Adrenal gland (tissue), 19 donors: ENCODE results near the gene KRTAP25-1. TPM values are rescaled to one million over a fixed set of nuclear protein-coding genes. Genes with fewer than 3 reads are reported as not detected.

Source experiments
- DNase-seq, 7 donors: peaks; one replicate each; pipeline ENCODE4 v3.0.0-alpha.2; 2019 to 2020
- H3K27ac ChIP-seq, 5 donors: fragments of 200-600 bp; sonication (generic) in 4 of 5; 1 replicate in 3 of 5; 2 replicates in 2 of 5; pipeline versions ENCODE4 v1.5.1 to v1.8.0; 2016 to 2020; ENCODE audit warnings: mild to moderate bottlenecking in 1 of 5
- H3K27me3 ChIP-seq: fragments of 200-600 bp; 2 replicates; pipeline ENCODE4 v1.8.0; 2021
- H3K36me3 ChIP-seq, 2 donors: fragments of 200-600 bp; replicated peaks in 1 of 2; 1 replicate in 1 of 2; 2 replicates in 1 of 2; pipeline versions ENCODE4 v1.5.1 to v1.8.0; 2018 to 2022
- H3K4me1 ChIP-seq, 2 donors: fragments of 200-600 bp; replicated peaks in 1 of 2; 1 replicate in 1 of 2; 2 replicates in 1 of 2; pipeline versions ENCODE4 v1.5.1 to v1.8.0; 2018 to 2021
- H3K4me3 ChIP-seq, 4 donors: fragments of 200-600 bp; sonication (generic) in 3 of 4; one replicate each; pipeline ENCODE4 v1.5.1; 2016 to 2018
- H3K9me3 ChIP-seq, 3 donors: fragments of 200-600 bp; sonication (generic) in 1 of 3; replicated peaks in 1 of 3; 1 replicate in 2 of 3; 2 replicates in 1 of 3; pipeline versions ENCODE4 v1.5.1 to v1.8.0; 2016 to 2021
- POLR2A ChIP-seq, 2 donors: fragments of 450-650 bp; IDR thresholded peaks; one replicate each; pipeline ENCODE4 v1.6.1; 2017; ENCODE audit warnings: antibody characterized with exemption in 2 of 2, mild to moderate bottlenecking in 2 of 2, moderate library complexity in 1 of 2
- WGBS, 4 donors: extraction: QIAGEN DNeasy Blood & Tissue Kit in 2 of 4; methylation state at CpG; one replicate each; pipeline versions ENCODE4 v1.1.5 to v1.1.7; 2013 to 2017; 5-methylcytosine and 5-hydroxymethylcytosine counted together
- intact Hi-C, 2 donors: fragments of 100-400 bp; cut with DNase I; formaldehyde crosslinking; loops; one replicate each; pipeline versions ENCODE4 v1.14.1 to v1.15.0; 2022 to 2023
- long read RNA-seq, 10 donors: library from polyadenylated mRNA in 3 of 10; unstranded in 2 of 10; stranded (forward) in 1 of 10; transcript quantifications; one replicate each; pipeline ENCODE4 v2.0.0 and lab custom pipeline, GENCODE V29; 2021 to 2026
- polyA plus RNA-seq, 3 donors: library from polyadenylated mRNA; stranded (reverse); fragments of 200-250 nt in 2 of 3; fragments of 350-450 nt in 1 of 3; fragmentation: Illumina TruSeq in 1 of 3; extraction: RNeasy Lipid Tissue Mini Kit (QIAGEN cat#74804) in 1 of 3; gene quantifications; one replicate each; pipeline ENCODE4 v1.2.3, GENCODE V29; 2013 to 2014
- total RNA-seq, 9 donors: library from RNA; depleted of rRNA in 4 of 9; stranded (reverse); fragments of >200 nt in 4 of 9; fragments of 120-200 nt in 1 of 9; fragmentation: NEBNext Ultra II Directional in 1 of 9; extraction: Animal tissue kit (Norgen Biotek cat#: 25700) in 1 of 9; gene quantifications; one replicate each; pipeline versions ENCODE4 v1.1.0 to v1.2.4, GENCODE V29; 2013 to 2023
- TF ChIP-seq, protein P1 (sequence below), 6 experiments: fragments of 450-650 bp in 4 of 6; fragments of 200-600 bp in 2 of 6; sonication (generic) in 1 of 6; IDR thresholded peaks; 1 replicate in 5 of 6; 2 replicates in 1 of 6; pipeline versions ENCODE4 v1.5.1 to v1.8.0; 2016 to 2021; ENCODE audit warnings: antibody characterized with exemption in 6 of 6, mild to moderate bottlenecking in 2 of 6, moderate library complexity in 1 of 6
- donor health status: healthy with polysubstance abuse.
- donor health status: Bipolar disorder and iron deficiency.
- donor health status: DM: yes; HTN: yes; CAD: no.
- donor health status: DM: no; HTN: no; CAD: no.
- donor health status: DM: no; HTN: no; CAD: no.
- donor health status: DM: yes; HTN: yes; CAD: no.

KRTAP25-1 gene
- total RNA-seq (not detected), polyA plus RNA-seq (not detected)
- long read RNA-seq, donor 1, result 0 reads
- long read RNA-seq, donor 2, result 0 reads
- long read RNA-seq, donor 3, result 0 reads
- long read RNA-seq, donor 4, result 0 reads
- long read RNA-seq, donor 5, result 0 reads
- long read RNA-seq, donor 6, result 0 reads
- long read RNA-seq, donor 7, result 0 reads
- long read RNA-seq, donor 8, result 0 reads
- long read RNA-seq, donor 9, result 0 reads
- long read RNA-seq, donor 10, result 0 reads

- no peak within 1 kb of the TSS for H3K27ac ChIP-seq
- DNase-seq, result no peak
- WGBS, 4 donors, result 76 to 90% (median 84%) methylated on average over 2 of the region's 2 CpGs
- no peaks in the 10 kb centered on the region for H3K4me1 ChIP-seq
- H3K4me3 ChIP-seq, result no peak within 1 kb of the TSS
- no peaks in the 10 kb centered on the region for H3K36me3 ChIP-seq
- H3K27me3 ChIP-seq, result no peaks in the 10 kb centered on the region
- intact Hi-C loops, result no loop called here
- no peak for TF ChIP-seq POLR2A (IDR thresholded peaks at IDR 0.05)
- TF ChIP-seq, protein P1, sequence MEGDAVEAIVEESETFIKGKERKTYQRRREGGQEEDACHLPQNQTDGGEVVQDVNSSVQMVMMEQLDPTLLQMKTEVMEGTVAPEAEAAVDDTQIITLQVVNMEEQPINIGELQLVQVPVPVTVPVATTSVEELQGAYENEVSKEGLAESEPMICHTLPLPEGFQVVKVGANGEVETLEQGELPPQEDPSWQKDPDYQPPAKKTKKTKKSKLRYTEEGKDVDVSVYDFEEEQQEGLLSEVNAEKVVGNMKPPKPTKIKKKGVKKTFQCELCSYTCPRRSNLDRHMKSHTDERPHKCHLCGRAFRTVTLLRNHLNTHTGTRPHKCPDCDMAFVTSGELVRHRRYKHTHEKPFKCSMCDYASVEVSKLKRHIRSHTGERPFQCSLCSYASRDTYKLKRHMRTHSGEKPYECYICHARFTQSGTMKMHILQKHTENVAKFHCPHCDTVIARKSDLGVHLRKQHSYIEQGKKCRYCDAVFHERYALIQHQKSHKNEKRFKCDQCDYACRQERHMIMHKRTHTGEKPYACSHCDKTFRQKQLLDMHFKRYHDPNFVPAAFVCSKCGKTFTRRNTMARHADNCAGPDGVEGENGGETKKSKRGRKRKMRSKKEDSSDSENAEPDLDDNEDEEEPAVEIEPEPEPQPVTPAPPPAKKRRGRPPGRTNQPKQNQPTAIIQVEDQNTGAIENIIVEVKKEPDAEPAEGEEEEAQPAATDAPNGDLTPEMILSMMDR (IDR thresholded peaks at IDR 0.05), result no peak
- H3K9me3 ChIP-seq, result no peaks in the 10 kb centered on the region
Observed at GRCh38 chr21:30289215-30289614, at the start of gene KRTAP25-1. Gene KRTAP25-1 (minus strand): TSS chr21:30289514. CDS start chr21:30289490, 24 bp downstream.

GRCh38 chr21:30338717-30339116 is 49.4 kb upstream of the KRTAP25-1 start:
- intact Hi-C loops, result no loop called here
- H3K27ac ChIP-seq, result no peak overlapping the region
- H3K4me3 ChIP-seq, result no peak overlapping the region
- no peak for DNase-seq
- H3K27me3 ChIP-seq, result no peaks in the 10 kb centered on the region
- no peaks in the 10 kb centered on the region for H3K36me3 ChIP-seq
- no peaks in the 10 kb centered on the region for H3K4me1 ChIP-seq
- H3K9me3 ChIP-seq, result no peaks in the 10 kb centered on the region
- WGBS, 4 donors, result 84 to 90% (median 87%) methylated on average over 4 of the region's 4 CpGs
- no peak for TF ChIP-seq POLR2A (IDR thresholded peaks at IDR 0.05)
- TF ChIP-seq, protein P1 (IDR thresholded peaks at IDR 0.05), result no peak

- Histone ChIP-seq H3K4me3 (no peak overlapping the region), H3K4me1 (no peaks in the 10 kb centered on the region), H3K27me3 (no peaks in the 10 kb centered on the region), H3K36me3 (no peaks in the 10 kb centered on the region), H3K9me3 (no peaks in the 10 kb centered on the region), H3K27ac (no peak overlapping the region)
- TF ChIP-seq POLR2A (IDR thresholded peaks at IDR 0.05), result no peak
- TF ChIP-seq, protein P1 (IDR thresholded peaks at IDR 0.05), result no peak
- intact Hi-C loops, result no loop called here
- DNase-seq, result no peak
Observed at GRCh38 chr21:30337772-30338171, 48.5 kb upstream of the KRTAP25-1 start.

DNA sequence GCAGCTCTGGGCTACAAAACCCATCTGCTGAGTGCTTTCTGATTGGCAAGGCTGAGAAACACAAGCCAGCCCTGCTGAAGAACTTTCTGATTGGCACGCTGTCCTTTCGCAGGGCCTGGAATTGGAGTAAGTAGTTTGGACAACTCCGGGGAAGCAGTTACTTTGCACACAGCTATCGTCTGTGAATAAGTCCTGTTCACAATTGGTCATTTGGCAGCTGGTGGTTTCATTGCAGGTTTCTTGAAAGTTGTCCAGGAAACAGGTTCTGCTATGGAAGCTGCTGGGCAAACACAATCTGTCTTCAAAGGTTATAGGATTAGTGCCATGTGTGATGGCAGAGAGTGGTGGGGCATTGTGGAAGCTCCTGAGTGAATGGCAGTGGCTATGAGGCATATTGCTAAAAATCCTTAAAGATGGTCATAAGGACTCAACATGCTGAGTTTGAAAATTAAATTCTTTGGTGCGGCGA is 48.0 kb upstream of the KRTAP25-1 start, which contains the start of gene KRTAP27-1:
TSS of gene KRTAP27-1 (minus strand) at position 419 of the 469 bp plus-strand sequence. CDS start at position 393, 26 bp downstream.
- WGBS, 4 donors, result 80 to 90% (median 82%) methylated on average over 6 of the region's 6 CpGs
- no peak within 1 kb of the TSS for H3K27ac ChIP-seq

More for the DNA sequence above, 48.0 kb upstream of the KRTAP25-1 start, which contains the start of gene KRTAP27-1:
- H3K4me1 ChIP-seq, result no peaks in the 10 kb centered on the region
- intact Hi-C loops, result no loop called here
- H3K27me3 ChIP-seq, result no peaks in the 10 kb centered on the region
- no peak for DNase-seq
- no peak within 1 kb of the TSS for H3K4me3 ChIP-seq
- no peaks in the 10 kb centered on the region for H3K36me3 ChIP-seq
- TF ChIP-seq, protein P1 (IDR thresholded peaks at IDR 0.05), result no peak
- no peak for TF ChIP-seq POLR2A (IDR thresholded peaks at IDR 0.05)
- H3K9me3 ChIP-seq, result no peaks in the 10 kb centered on the region
